ENCODE results near the gene ISOC2.

DNA sequence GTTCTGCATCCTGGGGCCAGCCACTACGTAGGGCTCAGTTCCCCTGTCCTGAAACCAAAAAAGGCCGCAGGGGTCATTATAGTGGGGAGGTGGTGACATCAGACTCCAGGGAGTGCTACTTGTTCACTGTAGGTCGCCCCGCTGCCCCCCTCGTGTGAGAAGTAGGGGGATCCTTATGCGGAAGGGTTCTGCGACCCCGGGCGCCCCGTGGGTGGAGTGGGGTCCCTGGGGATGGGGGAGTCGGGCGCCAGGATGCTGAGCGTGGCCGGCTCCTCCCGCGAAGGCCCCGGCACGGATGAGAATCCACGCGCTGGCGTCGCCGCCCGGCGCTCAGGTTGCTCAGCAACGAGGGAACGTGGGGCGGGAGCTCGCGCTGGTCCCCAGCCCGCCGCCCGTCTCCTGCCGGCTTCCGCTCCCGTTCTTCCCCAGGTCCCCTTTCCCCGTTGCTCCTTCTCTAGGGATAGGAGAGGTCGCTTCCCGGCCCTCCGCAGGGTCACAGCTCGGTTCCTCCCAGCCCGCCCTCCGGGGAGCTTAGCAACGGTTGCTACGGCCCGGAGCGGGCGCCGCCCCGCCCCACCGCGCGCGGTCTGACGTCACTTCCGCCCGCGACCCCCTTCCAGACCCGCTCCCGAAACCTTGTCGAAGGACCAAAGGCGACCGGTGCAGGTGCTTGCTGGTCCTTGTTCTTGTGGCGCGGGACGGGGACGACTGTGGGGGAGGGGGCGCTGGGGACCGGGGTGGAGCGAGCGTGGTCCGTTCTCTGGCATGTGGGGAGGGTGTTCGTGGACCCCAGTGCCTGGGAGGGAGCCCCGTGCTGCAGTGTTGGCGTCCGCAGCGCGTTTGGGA lies 23.4 kb upstream of the ISOC2 start, which contains the start of gene NAT14:
- TF ChIP-seq, protein P1, sequence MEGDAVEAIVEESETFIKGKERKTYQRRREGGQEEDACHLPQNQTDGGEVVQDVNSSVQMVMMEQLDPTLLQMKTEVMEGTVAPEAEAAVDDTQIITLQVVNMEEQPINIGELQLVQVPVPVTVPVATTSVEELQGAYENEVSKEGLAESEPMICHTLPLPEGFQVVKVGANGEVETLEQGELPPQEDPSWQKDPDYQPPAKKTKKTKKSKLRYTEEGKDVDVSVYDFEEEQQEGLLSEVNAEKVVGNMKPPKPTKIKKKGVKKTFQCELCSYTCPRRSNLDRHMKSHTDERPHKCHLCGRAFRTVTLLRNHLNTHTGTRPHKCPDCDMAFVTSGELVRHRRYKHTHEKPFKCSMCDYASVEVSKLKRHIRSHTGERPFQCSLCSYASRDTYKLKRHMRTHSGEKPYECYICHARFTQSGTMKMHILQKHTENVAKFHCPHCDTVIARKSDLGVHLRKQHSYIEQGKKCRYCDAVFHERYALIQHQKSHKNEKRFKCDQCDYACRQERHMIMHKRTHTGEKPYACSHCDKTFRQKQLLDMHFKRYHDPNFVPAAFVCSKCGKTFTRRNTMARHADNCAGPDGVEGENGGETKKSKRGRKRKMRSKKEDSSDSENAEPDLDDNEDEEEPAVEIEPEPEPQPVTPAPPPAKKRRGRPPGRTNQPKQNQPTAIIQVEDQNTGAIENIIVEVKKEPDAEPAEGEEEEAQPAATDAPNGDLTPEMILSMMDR (IDR thresholded peaks at IDR 0.05): no peak
- TF ChIP-seq RNF2 (IDR thresholded peaks at IDR 0.05; ENCODE audit: borderline replicate concordance, low read depth) (no peak), CHD4 (IDR thresholded peaks at IDR 0.05; ENCODE audit: borderline replicate concordance) (no peak), CEBPB (IDR thresholded peaks at IDR 0.05) (no peak), POLR2A (IDR thresholded peaks at IDR 0.05; ENCODE audit: low read length) (peak; percentile 22), EP300 (IDR thresholded peaks at IDR 0.05) (no peak), JUNB (IDR thresholded peaks at IDR 0.05) (no peak)
- TF ChIP-seq, protein P2, sequence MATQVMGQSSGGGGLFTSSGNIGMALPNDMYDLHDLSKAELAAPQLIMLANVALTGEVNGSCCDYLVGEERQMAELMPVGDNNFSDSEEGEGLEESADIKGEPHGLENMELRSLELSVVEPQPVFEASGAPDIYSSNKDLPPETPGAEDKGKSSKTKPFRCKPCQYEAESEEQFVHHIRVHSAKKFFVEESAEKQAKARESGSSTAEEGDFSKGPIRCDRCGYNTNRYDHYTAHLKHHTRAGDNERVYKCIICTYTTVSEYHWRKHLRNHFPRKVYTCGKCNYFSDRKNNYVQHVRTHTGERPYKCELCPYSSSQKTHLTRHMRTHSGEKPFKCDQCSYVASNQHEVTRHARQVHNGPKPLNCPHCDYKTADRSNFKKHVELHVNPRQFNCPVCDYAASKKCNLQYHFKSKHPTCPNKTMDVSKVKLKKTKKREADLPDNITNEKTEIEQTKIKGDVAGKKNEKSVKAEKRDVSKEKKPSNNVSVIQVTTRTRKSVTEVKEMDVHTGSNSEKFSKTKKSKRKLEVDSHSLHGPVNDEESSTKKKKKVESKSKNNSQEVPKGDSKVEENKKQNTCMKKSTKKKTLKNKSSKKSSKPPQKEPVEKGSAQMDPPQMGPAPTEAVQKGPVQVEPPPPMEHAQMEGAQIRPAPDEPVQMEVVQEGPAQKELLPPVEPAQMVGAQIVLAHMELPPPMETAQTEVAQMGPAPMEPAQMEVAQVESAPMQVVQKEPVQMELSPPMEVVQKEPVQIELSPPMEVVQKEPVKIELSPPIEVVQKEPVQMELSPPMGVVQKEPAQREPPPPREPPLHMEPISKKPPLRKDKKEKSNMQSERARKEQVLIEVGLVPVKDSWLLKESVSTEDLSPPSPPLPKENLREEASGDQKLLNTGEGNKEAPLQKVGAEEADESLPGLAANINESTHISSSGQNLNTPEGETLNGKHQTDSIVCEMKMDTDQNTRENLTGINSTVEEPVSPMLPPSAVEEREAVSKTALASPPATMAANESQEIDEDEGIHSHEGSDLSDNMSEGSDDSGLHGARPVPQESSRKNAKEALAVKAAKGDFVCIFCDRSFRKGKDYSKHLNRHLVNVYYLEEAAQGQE (IDR thresholded peaks at IDR 0.05): no peak; the same call in 1 of the 2 replicates

All from A549 (cell line).